A549 (cell line): ENCODE results near the gene LLGL2. TPM values are rescaled to one million over a fixed set of nuclear protein-coding genes. Genes with fewer than 3 reads are reported as not detected.

Experiments used
- ATAC-seq, 2 experiments: fragments of 200-7000 bp in 1 of 2; fragments of >200 bp in 1 of 2; cut with Nextera tagmentation in 1 of 2; cut with Tn5 transposase in 1 of 2; 3 replicates each; pipeline versions ENCODE4 v1.8.0 to v1.9.1; 2018 to 2020; ENCODE audit warnings: mild to moderate bottlenecking in 1 of 2, moderate library complexity in 1 of 2
- CTCF ChIA-PET: fragments of 300-600 bp; sonication (Branson Sonifier 250); formaldehyde crosslinking; extraction: SDS; loops from one replicate; lab custom pipeline; 2021; ENCODE audit warnings: antibody characterized with exemption, inconsistent platforms; lab: Yijun Ruan, JAX
- POLR2A ChIA-PET: fragments of 350-600 bp; formaldehyde crosslinking; extraction: SDS; loops from one replicate; lab custom pipeline; 2021; ENCODE audit warnings: antibody characterized with exemption, inconsistent platforms; lab: Yijun Ruan, JAX
- DNase-seq, 2 experiments: peaks; one replicate each; pipeline versions ENCODE4 v3.0.0 to v3.0.0-alpha.2; 2011 to 2016; ENCODE audit warnings: low read depth in 1 of 2, low spot score in 1 of 2
- FAIRE-seq: peaks from 2 replicates; lab custom pipeline; 2011; peaks lifted over from hg19 to GRCh38; lab: Jason Lieb, UNC
- H3K27ac ChIP-seq, 2 experiments: fragments of >200 bp; sonication (Bioruptor Twin); formaldehyde crosslinking; 3 replicates each; pipeline ENCODE4 v1.5.1; 2016 to 2017
- H3K4me1 ChIP-seq: fragments of >200 bp; sonication (Bioruptor Twin); formaldehyde crosslinking; 3 replicates; pipeline ENCODE4 v1.6.1; 2016
- H3K4me2 ChIP-seq: fragments of >200 bp; sonication (Bioruptor Twin); formaldehyde crosslinking; 3 replicates; pipeline ENCODE4 v1.6.1; 2016
- H3K4me3 ChIP-seq: fragments of >200 bp; sonication (Bioruptor Twin); formaldehyde crosslinking; 3 replicates; pipeline ENCODE4 v1.5.1; 2016
- H3K9me3 ChIP-seq: fragments of >200 bp; sonication (Bioruptor Twin); formaldehyde crosslinking; 3 replicates; pipeline ENCODE4 v1.6.1; 2016
- CBX8 ChIP-seq: fragments of 200-600 bp; sonication (generic); IDR thresholded peaks from 2 replicates; pipeline ENCODE4 v1.6.1; 2016
- EHF ChIP-seq: fragments of 250-450 bp; sonication (Bioruptor Pico); IDR thresholded peaks from 2 replicates; pipeline ENCODE4 v1.5.0; 2020; ENCODE audit warnings: mild to moderate bottlenecking
- ESRRA ChIP-seq: fragments of 150-350 bp; IDR thresholded peaks from 2 replicates; pipeline ENCODE4 v1.6.1; 2014; ENCODE audit warnings: mild to moderate bottlenecking, low read length, borderline replicate concordance
- FOXS1 ChIP-seq: fragments of 250-450 bp; sonication (Bioruptor Pico); IDR thresholded peaks from 2 replicates; pipeline ENCODE4 v1.5.0; 2020; ENCODE audit warnings: mild to moderate bottlenecking, moderate library complexity
- HOXB5 ChIP-seq: fragments of 250-450 bp; sonication (Bioruptor Pico); IDR thresholded peaks from 2 replicates; pipeline ENCODE4 v1.5.0; 2020; ENCODE audit warnings: mild to moderate bottlenecking, moderate library complexity
- JUN ChIP-seq, 2 experiments: fragments of >200 bp; sonication (Bioruptor Twin); formaldehyde crosslinking; IDR thresholded peaks; 2 replicates in 1 of 2; 3 replicates in 1 of 2; pipeline ENCODE4 v1.6.1; 2016 to 2017
- KDM1A ChIP-seq: fragments of 200-600 bp; sonication (generic); IDR thresholded peaks from 2 replicates; pipeline ENCODE4 v1.6.1; 2016; ENCODE audit warnings: low read depth, mild to moderate bottlenecking
- MAZ ChIP-seq: fragments of 150-350 bp; IDR thresholded peaks from 2 replicates; pipeline ENCODE4 v1.6.1; 2014; ENCODE audit warnings: antibody characterized with exemption, low read depth, low read length, borderline replicate concordance
- NPAS2 ChIP-seq: fragments of 250-450 bp; sonication (Bioruptor Pico); IDR thresholded peaks from 2 replicates; pipeline ENCODE4 v1.8.0; 2022; ENCODE audit warnings: mild to moderate bottlenecking, moderate library complexity, borderline replicate concordance
- POLR2AphosphoS2 ChIP-seq: conservative IDR thresholded peaks from 2 replicates; pipeline ENCODE4 v1.6.1; 2012; ENCODE audit warnings: low read length, improper control_type of control experiment, inconsistent platforms
- RFX5 ChIP-seq: fragments of 450-650 bp; IDR thresholded peaks from 2 replicates; pipeline ENCODE4 v1.7.1; 2014; ENCODE audit warnings: antibody characterized with exemption, mild to moderate bottlenecking, moderate library complexity
- TP53 ChIP-seq: fragments of 250-450 bp; sonication (Bioruptor Pico); IDR thresholded peaks from 2 replicates; pipeline ENCODE4 v1.5.0; 2021; ENCODE audit warnings: mild to moderate bottlenecking, moderate library complexity
- USF2 ChIP-seq: fragments of 450-650 bp; IDR thresholded peaks from 2 replicates; pipeline ENCODE4 v1.6.1; 2014; ENCODE audit warnings: antibody characterized with exemption
- ZSCAN20 ChIP-seq: fragments of 250-450 bp; sonication (Bioruptor Pico); IDR thresholded peaks from 2 replicates; pipeline ENCODE4 v1.8.0; 2022; ENCODE audit warnings: mild to moderate bottlenecking, moderate library complexity
- WGBS: methylation state at CpG from one replicate; pipeline ENCODE4 v1.1.6; 2017; ENCODE audit errors: missing lambda C conversion rate; 5-methylcytosine and 5-hydroxymethylcytosine counted together
- polyA plus RNA-seq, 4 experiments: library from polyadenylated mRNA; depleted of rRNA in 3 of 4; stranded (reverse); fragments of >200 nt; fragmentation: RNase III in 1 of 4; extraction: RNeasy Plus Mini Kit Qiagen cat#74134 plus additional on column Dnase treatment in 1 of 4; gene quantifications; 2 replicates in 3 of 4; 3 replicates in 1 of 4; pipeline ENCODE4 v1.2.3, GENCODE V29; 2011 to 2017
- TF ChIP-seq, protein P1 (sequence below): fragments of 150-350 bp; IDR thresholded peaks from 2 replicates; pipeline ENCODE4 v1.6.1; 2014; ENCODE audit warnings: low read depth, mild to moderate bottlenecking, low read length
- TF ChIP-seq, protein P2 (sequence below): fragments of >200 bp; sonication (Bioruptor Twin); formaldehyde crosslinking; IDR thresholded peaks from 2 replicates; pipeline ENCODE4 v1.6.1; 2016
- TF ChIP-seq, protein P3 (sequence below): IDR thresholded peaks from 2 replicates; pipeline ENCODE4 v1.6.1; 2012

LLGL2 gene
- polyA plus RNA-seq, 2 of the 4 experiments (the other 2 are of a cell fraction): 18.9 to 35.0 TPM

DNA sequence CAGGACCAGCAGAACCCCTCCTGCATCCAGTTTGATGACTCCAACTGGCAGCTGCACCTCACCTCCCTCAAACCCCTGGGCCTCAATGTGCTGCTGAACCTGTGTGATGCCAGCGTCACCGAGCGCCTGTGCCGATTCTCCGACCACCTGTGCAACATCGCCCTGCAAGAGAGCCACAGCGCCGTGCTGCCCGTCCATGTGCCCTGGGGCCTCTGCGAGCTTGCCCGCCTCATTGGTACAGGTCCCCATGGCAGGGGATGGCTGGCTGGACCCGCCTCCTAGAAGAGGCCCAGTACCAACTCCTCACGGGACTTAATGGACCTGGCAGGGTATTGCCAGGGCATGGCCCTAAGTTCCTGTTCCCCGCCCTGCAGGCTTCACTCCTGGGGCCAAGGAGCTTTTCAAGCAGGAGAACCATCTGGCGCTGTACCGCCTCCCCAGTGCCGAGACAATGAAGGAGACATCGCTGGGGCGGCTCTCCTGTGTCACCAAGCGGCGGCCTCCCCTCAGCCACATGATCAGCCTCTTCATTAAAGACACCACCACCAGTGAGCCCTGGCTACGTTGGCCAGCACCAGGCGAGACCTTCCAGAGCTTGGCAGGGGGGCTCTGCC lies 32.8 kb upstream of the LLGL2 start (continued):
- TF ChIP-seq, protein P1, sequence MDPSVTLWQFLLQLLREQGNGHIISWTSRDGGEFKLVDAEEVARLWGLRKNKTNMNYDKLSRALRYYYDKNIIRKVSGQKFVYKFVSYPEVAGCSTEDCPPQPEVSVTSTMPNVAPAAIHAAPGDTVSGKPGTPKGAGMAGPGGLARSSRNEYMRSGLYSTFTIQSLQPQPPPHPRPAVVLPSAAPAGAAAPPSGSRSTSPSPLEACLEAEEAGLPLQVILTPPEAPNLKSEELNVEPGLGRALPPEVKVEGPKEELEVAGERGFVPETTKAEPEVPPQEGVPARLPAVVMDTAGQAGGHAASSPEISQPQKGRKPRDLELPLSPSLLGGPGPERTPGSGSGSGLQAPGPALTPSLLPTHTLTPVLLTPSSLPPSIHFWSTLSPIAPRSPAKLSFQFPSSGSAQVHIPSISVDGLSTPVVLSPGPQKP: no peak
- TF ChIP-seq, protein P2, sequence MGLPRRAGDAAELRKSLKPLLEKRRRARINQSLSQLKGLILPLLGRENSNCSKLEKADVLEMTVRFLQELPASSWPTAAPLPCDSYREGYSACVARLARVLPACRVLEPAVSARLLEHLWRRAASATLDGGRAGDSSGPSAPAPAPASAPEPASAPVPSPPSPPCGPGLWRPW: no peak
- no peak for TF ChIP-seq ESRRA
- TF ChIP-seq KDM1A: no peak
- no peak for TF ChIP-seq HOXB5 (CRISPR knock-in tag)
- TF ChIP-seq MAZ: no peak
- no peak for TF ChIP-seq JUN (IDR thresholded peaks at IDR 0.05)
- no peak for TF ChIP-seq TP53 (CRISPR knock-in tag)

- H3K9me3 ChIP-seq: no peaks in the 10 kb centered on the region
- WGBS: 90% methylated on average over 19 of the region's 23 CpGs
- H3K4me2 ChIP-seq: no peak overlapping the region
- DNase-seq: no peak
- TF ChIP-seq FOXS1 (CRISPR knock-in tag): no peak
- TF ChIP-seq, all 56 proteins: peak for 0
- Histone ChIP-seq H3K27ac (no peak overlapping the region), H3K4me3 (no peak overlapping the region), H3K4me1 (no peaks in the 10 kb centered on the region)
- ATAC-seq (no peak), FAIRE-seq (no peak)
- POLR2A ChIA-PET: interaction anchor here (1.4 kb wide), 1 partner anchor 11 kb away, joined by 3 read pairs; no protein-coding TSS in a partner anchor
- CTCF ChIA-PET: interaction anchor here (0.6 to 4.9 kb wide), 4 partner anchors 10 to 152 kb away, joined by 3 to 40 read pairs (median 6); no protein-coding TSS in a partner anchor
These were observed 31.9 kb upstream of the LLGL2 start for GRCh38 chr17:75493476-75494129.

DNA sequence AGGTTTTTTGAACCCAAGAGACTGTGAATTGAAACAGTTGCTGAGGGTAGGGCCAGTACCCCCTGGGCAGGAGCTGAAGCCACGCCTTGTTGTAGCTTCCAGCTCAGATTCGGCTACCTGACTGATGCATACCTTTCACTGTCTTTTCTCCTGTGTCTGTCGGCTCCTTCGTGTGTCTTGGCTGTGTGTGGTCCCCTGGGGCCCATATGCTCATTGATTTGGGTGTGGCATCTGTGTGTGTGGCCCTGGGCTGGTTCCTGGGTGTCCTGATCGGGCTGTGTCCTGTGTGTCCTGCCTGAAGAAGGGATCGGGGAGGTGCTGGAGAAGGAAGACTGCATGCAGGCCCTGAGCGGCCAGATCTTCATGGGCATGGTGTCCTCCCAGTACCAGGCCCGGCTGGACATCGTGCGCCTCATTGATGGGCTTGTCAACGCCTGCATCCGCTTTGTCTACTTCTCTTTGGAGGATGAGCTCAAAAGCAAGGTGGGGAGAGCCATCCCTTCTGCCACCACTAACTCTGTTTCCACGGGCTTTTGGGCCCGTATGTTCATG lies 31.1 kb upstream of the LLGL2 start:
- ChIA-PET CTCF (interaction anchor here (1.2 to 4.9 kb wide), 4 partner anchors 10 to 68 kb away, joined by 3 to 40 read pairs (median 10); no protein-coding TSS in a partner anchor), POLR2A (interaction anchor here (1.4 kb wide), 1 partner anchor 11 kb away, joined by 3 read pairs; no protein-coding TSS in a partner anchor)
- Histone ChIP-seq H3K9me3 (no peaks in the 10 kb centered on the region), H3K4me3 (no peak overlapping the region), H3K4me1 (no peaks in the 10 kb centered on the region), H3K4me2 (no peak overlapping the region), H3K27ac (no peak overlapping the region)
- ATAC-seq: no peak
- DNase-seq: no peak
- 86% methylated on average over 14 of the region's 14 CpGs for WGBS
- no peak for FAIRE-seq
- TF ChIP-seq USF2: no peak
- no peak for TF ChIP-seq EHF
- no peak for TF ChIP-seq KDM1A
- no peak for TF ChIP-seq NPAS2 (CRISPR knock-in tag)
- TF ChIP-seq TP53 (CRISPR knock-in tag): no peak
- no peak for TF ChIP-seq ZSCAN20 (CRISPR knock-in tag)
- TF ChIP-seq, protein P3, sequence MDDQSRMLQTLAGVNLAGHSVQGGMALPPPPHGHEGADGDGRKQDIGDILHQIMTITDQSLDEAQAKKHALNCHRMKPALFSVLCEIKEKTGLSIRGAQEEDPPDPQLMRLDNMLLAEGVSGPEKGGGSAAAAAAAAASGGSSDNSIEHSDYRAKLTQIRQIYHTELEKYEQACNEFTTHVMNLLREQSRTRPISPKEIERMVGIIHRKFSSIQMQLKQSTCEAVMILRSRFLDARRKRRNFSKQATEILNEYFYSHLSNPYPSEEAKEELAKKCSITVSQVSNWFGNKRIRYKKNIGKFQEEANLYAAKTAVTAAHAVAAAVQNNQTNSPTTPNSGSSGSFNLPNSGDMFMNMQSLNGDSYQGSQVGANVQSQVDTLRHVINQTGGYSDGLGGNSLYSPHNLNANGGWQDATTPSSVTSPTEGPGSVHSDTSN: no peak

DNA sequence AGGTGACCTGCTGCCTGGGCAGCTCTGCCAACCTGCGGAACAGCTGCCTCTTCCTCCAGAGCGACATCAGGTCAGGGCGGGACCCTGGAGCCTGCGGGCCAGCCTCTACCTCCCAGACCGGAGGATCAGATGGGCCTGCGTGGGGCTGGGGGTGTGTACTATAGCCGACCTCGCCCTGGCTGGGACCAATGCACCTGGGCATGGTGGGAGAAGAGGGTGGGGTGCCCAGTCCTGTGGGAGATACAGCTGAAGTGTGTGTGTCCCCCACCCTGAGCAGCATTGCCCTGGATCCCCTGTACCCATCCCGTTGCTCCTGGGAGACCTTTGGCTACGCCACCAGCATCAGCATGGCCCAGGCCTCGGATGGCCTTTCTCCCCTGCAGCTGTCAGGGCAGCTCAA lies 29.5 kb upstream of the LLGL2 start:
- CTCF ChIA-PET: interaction anchor here (1.0 to 4.9 kb wide), 8 partner anchors 9 to 165 kb away, joined by 3 to 40 read pairs (median 4); partner anchors contain the start of gene TSEN54

More for the DNA sequence above, 29.5 kb upstream of the LLGL2 start:
- FAIRE-seq: no peak
- WGBS: 80% methylated on average over 11 of the region's 11 CpGs
- Histone ChIP-seq H3K9me3 (no peaks in the 10 kb centered on the region), H3K4me1 (no peaks in the 10 kb centered on the region), H3K27ac (no peak overlapping the region), H3K4me3 (no peak overlapping the region), H3K4me2 (no peak overlapping the region)
- POLR2A ChIA-PET: no interaction called here
- TF ChIP-seq RFX5 (no peak), POLR2AphosphoS2 (no peak), CBX8 (no peak)
- no peak for ATAC-seq
- DNase-seq: no peak
